ENCODE measurements around the gene TLDC2.

DNA sequence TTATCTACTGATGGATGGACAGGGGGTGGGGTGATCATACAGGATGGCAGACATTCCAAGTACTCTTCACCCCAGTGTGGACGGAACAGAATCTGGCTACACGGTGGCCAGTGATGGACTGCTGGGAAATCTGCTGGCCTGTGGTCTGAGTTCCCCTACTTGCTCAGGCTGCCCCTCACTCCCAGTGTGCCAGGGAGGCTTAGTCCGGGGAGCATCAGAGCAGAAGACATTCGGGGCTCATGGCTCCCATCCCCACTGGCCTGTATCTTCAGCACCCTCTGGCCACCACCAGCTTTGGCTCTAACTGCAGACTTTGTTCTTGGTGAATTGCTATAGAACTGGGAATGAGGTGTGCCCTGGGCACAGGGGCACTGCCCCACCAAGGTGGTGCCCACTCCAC lies 15.3 kb downstream of the TLDC2 start:
- no peak for TF ChIP-seq EZH2phosphoT487 (IDR thresholded peaks at IDR 0.05; ENCODE audit: insufficient read depth, low read depth)
- no peak for TF ChIP-seq EZH2 (IDR thresholded peaks at IDR 0.05; ENCODE audit: insufficient read depth, poor library complexity, severe bottlenecking)

Data from GM23248 (cell line).